T-cell (primary cell): Measurements from ENCODE around the gene ZNF12. TPM values are rescaled to one million over a fixed set of nuclear protein-coding genes. Genes with fewer than 3 reads are reported as not detected.

Source experiments
- ATAC-seq, 4 experiments: fragments of 200-7000 bp in 3 of 4; fragments of 150-1000 bp in 1 of 4; cut with Tn5 transposase; replicated peaks in 1 of 4; 1 replicate in 3 of 4; 2 replicates in 1 of 4; pipeline ENCODE4 v1.10.0; 2021; ENCODE audit warnings: moderate library complexity in 3 of 4, mild to moderate bottlenecking in 2 of 4, moderate number of reproducible peaks in 1 of 4
- CTCF ChIA-PET, 2 donors: fragments of 300-600 bp; sonication (Branson Sonifier 250); formaldehyde crosslinking; loops; one replicate each; lab custom pipeline; 2022; ENCODE audit warnings: antibody characterized with exemption in 2 of 2; lab: Charles Lee
- POLR2A ChIA-PET, 2 donors: fragments of 300-600 bp; sonication (Branson Sonifier 250); formaldehyde crosslinking; loops; one replicate each; lab custom pipeline; 2022; ENCODE audit warnings: antibody characterized with exemption in 2 of 2; lab: Charles Lee
- DNase-seq, 35 experiments: peaks; one replicate each; pipeline versions ENCODE4 v3.0.0 to v3.0.0-alpha.2; 2013 to 2023
- H3K27ac ChIP-seq: one replicate; pipeline ENCODE4 v1.5.1; 2013; ENCODE audit warnings: low read length
- H3K27me3 ChIP-seq, 2 experiments: replicated peaks in 1 of 2; 1 replicate in 1 of 2; 2 replicates in 1 of 2; pipeline versions ENCODE4 v1.6.1 to v1.7.0; 2013; ENCODE audit warnings: low read length in 1 of 2, mixed read lengths in 1 of 2; ENCODE audit not compliant: control insufficient read depth in 2 of 2, insufficient read depth in 2 of 2; ENCODE audit errors: extremely low read depth in 1 of 2
- H3K36me3 ChIP-seq, 2 donors: 1 replicate in 1 of 2; 2 replicates in 1 of 2; pipeline versions ENCODE4 v1.6.1 to v1.7.0; 2013; ENCODE audit warnings: low read length in 1 of 2; ENCODE audit not compliant: control insufficient read depth in 2 of 2, insufficient read depth in 1 of 2; ENCODE audit errors: extremely low read depth in 1 of 2
- H3K4me1 ChIP-seq, 2 experiments: 1 replicate in 1 of 2; 2 replicates in 1 of 2; pipeline versions ENCODE4 v1.6.1 to v1.7.0; 2013; ENCODE audit warnings: low read length in 2 of 2, mixed read lengths in 1 of 2; ENCODE audit not compliant: insufficient read depth in 2 of 2, control insufficient read depth in 1 of 2; ENCODE audit errors: extremely low read depth in 1 of 2
- H3K4me3 ChIP-seq, 2 donors: 1 replicate in 1 of 2; 2 replicates in 1 of 2; pipeline versions ENCODE4 v1.5.1 to v1.7.0; 2013; ENCODE audit warnings: mild to moderate bottlenecking in 2 of 2, low read length in 1 of 2, moderate library complexity in 1 of 2; ENCODE audit not compliant: control insufficient read depth in 1 of 2; ENCODE audit errors: extremely low read depth in 1 of 2
- H3K9me3 ChIP-seq: 2 replicates; pipeline ENCODE4 v1.7.0; 2013
- H3K27ac Mint-ChIP-seq, 2 donors: one replicate each; pipeline ENCODE4 v1.8.0; 2020 to 2021; ENCODE audit warnings: mild to moderate bottlenecking in 2 of 2, mixed read lengths in 2 of 2
- H3K27me3 Mint-ChIP-seq, 2 donors: one replicate each; pipeline ENCODE4 v1.8.0; 2021 to 2022; ENCODE audit warnings: mixed read lengths in 2 of 2
- H3K36me3 Mint-ChIP-seq: one replicate; pipeline ENCODE4 v1.8.0; 2021; ENCODE audit warnings: mixed read lengths
- H3K4me1 Mint-ChIP-seq, 3 donors: one replicate each; pipeline ENCODE4 v1.8.0; 2020 to 2022; ENCODE audit warnings: mixed read lengths in 3 of 3, mild to moderate bottlenecking in 1 of 3
- H3K4me3 Mint-ChIP-seq, 3 donors: one replicate each; pipeline ENCODE4 v1.8.0; 2020 to 2022; ENCODE audit warnings: mild to moderate bottlenecking in 3 of 3, mixed read lengths in 3 of 3, moderate library complexity in 3 of 3
- H3K9me3 Mint-ChIP-seq, 3 donors: one replicate each; pipeline ENCODE4 v1.8.0; 2020 to 2022; ENCODE audit warnings: mixed read lengths in 3 of 3
- WGBS: methylation state at CpG from one replicate; pipeline ENCODE4 v1.1.5; 2013; ENCODE audit warnings: missing lambda C conversion rate; ENCODE audit not compliant: insufficient coverage; 5-methylcytosine and 5-hydroxymethylcytosine counted together
- total RNA-seq, 35 experiments: library from RNA in 6 of 35; stranded (reverse) in 6 of 35; fragments of 120-200 nt in 1 of 35; gene quantifications; one replicate each; pipeline versions ENCODE4 v1.2.1 to v1.2.4 and lab custom pipeline; 2013 to 2026

ZNF12 gene
- total RNA-seq, 5 donors from 2014 or later (not counting 1 experiment from before 2014, with no cell fraction given), result 25.1 to 49.7 (median 41.6) TPM

- peaks cover 0 to 2% (median 0%) of the 10 kb centered on the region in 3 donors for H3K9me3 Mint-ChIP-seq
- H3K4me1 Mint-ChIP-seq, result no peaks in the 10 kb centered on the region
These were observed 59.7 kb downstream of the ZNF12 start for GRCh38 chr7:6647080-6647479.

GRCh38 chr7:6646465-6646864 is 60.3 kb downstream of the ZNF12 start:
- H3K4me3 Mint-ChIP-seq, result no peak overlapping the region
- no peaks in the 10 kb centered on the region for H3K27me3 Mint-ChIP-seq
- H3K27ac Mint-ChIP-seq, result no peak overlapping the region
- no peaks in the 10 kb centered on the region for H3K27me3 ChIP-seq
- CTCF ChIA-PET, result no interaction called here
- POLR2A ChIA-PET, result no interaction called here
- peaks cover 0 to 2% (median 0%) of the 10 kb centered on the region in 3 donors for H3K9me3 Mint-ChIP-seq
- no peak overlapping the region for H3K27ac ChIP-seq
- DNase-seq (no peak), ATAC-seq (no peak)
- peaks cover 60 to 80% of the 10 kb centered on the region in 2 donors for H3K36me3 ChIP-seq
- peaks cover 65% of the 10 kb centered on the region for H3K36me3 Mint-ChIP-seq
- peaks cover 0 to 3% (median 0%) of the 10 kb centered on the region in 3 donors for H3K4me1 Mint-ChIP-seq
- no peak overlapping the region for H3K4me3 ChIP-seq
- no peaks in the 10 kb centered on the region for H3K9me3 ChIP-seq
- no peaks in the 10 kb centered on the region for H3K4me1 ChIP-seq
- WGBS, result 81% methylated on average over 4 of the region's 8 CpGs

More at GRCh38 chr7:6647080-6647479, 59.7 kb downstream of the ZNF12 start:
- H3K27me3 Mint-ChIP-seq, result no peaks in the 10 kb centered on the region
- no peak overlapping the region for H3K27ac Mint-ChIP-seq
- Histone ChIP-seq H3K9me3 (no peaks in the 10 kb centered on the region), H3K36me3 (peaks cover 66 to 78% of the 10 kb centered on the region in 2 donors), H3K27ac (no peak overlapping the region), H3K4me1 (no peaks in the 10 kb centered on the region), H3K27me3 (no peaks in the 10 kb centered on the region), H3K4me3 (no peak overlapping the region)
- no peak overlapping the region for H3K4me3 Mint-ChIP-seq
- POLR2A ChIA-PET, result interaction anchor here in 1 of 2 donors (0.6 kb wide), 1 partner anchor 1659 kb away, joined by 11 read pairs; no protein-coding TSS in a partner anchor
- H3K36me3 Mint-ChIP-seq, result peaks cover 61% of the 10 kb centered on the region
- ATAC-seq (no peak), DNase-seq (no peak)
- 100% methylated on average over 5 of the region's 8 CpGs for WGBS
- CTCF ChIA-PET, result no interaction called here

DNA sequence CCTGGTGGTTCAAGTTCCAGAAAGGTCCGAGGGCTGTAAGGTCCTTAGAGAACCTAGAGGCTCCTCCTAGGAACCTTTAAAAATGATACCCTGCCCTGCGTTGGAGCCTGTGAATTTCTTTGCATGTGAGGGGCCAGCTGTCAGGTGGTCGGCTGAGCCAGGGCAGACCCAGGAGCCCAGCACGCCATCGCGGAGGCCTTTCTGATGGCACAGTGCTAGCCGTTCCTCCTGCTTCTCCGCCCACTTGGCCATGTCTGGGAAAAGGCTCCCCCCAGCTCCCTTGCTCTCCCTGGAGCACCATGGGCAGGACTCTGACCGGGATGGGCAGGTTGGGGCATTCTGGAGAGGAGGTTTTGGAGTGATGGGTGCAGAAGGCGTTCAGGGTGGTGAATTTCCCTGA is 62.0 kb downstream of the ZNF12 start:
- ChIA-PET CTCF (no interaction called here), POLR2A (no interaction called here)
- H3K4me1 Mint-ChIP-seq, result peaks cover 5 to 8% (median 6%) of the 10 kb centered on the region in 3 donors
- DNase-seq (no peak), ATAC-seq (no peak)
- no peak overlapping the region for H3K27ac Mint-ChIP-seq
- no peaks in the 10 kb centered on the region for H3K27me3 Mint-ChIP-seq
- H3K9me3 Mint-ChIP-seq, result no peaks in the 10 kb centered on the region
- no peak overlapping the region for H3K4me3 Mint-ChIP-seq
- Histone ChIP-seq H3K4me1 (peaks cover 0 to under 1% of the 10 kb centered on the region in 2 experiments), H3K27me3 (no peaks in the 10 kb centered on the region), H3K27ac (no peak overlapping the region), H3K9me3 (no peaks in the 10 kb centered on the region), H3K36me3 (peaks cover 46 to 79% of the 10 kb centered on the region in 2 donors), H3K4me3 (no peak overlapping the region)
- 95% methylated on average over 7 of the region's 10 CpGs for WGBS
- H3K36me3 Mint-ChIP-seq, result peaks cover 60% of the 10 kb centered on the region

DNA sequence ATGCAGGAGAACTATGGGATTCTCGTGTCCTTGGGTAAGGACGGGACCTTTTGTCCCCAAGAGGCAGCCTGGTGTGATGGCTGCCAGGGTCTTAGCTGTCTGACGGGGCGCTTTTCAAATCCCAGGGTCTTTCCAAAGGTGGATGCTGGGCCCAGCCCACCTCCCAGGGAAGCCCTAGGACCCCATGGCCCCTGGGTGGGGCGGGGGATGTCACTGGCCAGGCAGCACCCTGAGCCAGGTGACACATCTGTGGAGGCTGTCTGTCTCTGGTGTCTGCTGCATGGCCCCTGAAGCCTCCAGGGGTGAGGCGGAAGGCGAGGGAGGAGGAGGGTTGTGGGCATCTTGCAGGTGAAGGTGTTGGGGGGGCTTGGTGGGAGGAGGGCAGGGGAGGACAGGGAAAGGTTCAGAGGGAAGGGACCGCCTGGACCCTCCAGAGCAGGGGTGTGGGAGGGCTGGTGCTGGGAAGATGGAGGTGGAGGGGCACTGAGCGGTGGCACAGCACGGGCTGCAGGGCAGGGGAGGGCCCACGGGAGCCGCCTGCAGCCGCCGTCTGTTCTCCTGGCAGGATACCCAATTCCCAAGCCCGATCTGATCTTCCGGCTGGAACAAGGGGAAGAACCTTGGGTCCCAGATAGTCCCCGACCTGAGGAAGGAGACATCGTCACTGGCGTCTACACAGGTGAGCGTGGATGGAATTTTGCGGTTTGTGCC is 62.7 kb downstream of the ZNF12 start:
- Histone ChIP-seq H3K27me3 (no peaks in the 10 kb centered on the region), H3K4me3 (no peak overlapping the region), H3K9me3 (no peaks in the 10 kb centered on the region), H3K4me1 (peaks cover 0 to 8% of the 10 kb centered on the region in 2 experiments), H3K36me3 (peaks cover 40 to 79% of the 10 kb centered on the region in 2 donors), H3K27ac (no peak overlapping the region)
- Mint-ChIP-seq H3K9me3 (no peaks in the 10 kb centered on the region), H3K4me1 (peaks cover 12 to 14% (median 12%) of the 10 kb centered on the region in 3 donors), H3K4me3 (no peak overlapping the region), H3K36me3 (peaks cover 61% of the 10 kb centered on the region), H3K27me3 (no peaks in the 10 kb centered on the region), H3K27ac (no peak overlapping the region)
- ATAC-seq, result no peak
- POLR2A ChIA-PET, result no interaction called here
- CTCF ChIA-PET, result no interaction called here
- no peak for DNase-seq
- WGBS, result 97% methylated on average over 21 of the region's 21 CpGs

DNA sequence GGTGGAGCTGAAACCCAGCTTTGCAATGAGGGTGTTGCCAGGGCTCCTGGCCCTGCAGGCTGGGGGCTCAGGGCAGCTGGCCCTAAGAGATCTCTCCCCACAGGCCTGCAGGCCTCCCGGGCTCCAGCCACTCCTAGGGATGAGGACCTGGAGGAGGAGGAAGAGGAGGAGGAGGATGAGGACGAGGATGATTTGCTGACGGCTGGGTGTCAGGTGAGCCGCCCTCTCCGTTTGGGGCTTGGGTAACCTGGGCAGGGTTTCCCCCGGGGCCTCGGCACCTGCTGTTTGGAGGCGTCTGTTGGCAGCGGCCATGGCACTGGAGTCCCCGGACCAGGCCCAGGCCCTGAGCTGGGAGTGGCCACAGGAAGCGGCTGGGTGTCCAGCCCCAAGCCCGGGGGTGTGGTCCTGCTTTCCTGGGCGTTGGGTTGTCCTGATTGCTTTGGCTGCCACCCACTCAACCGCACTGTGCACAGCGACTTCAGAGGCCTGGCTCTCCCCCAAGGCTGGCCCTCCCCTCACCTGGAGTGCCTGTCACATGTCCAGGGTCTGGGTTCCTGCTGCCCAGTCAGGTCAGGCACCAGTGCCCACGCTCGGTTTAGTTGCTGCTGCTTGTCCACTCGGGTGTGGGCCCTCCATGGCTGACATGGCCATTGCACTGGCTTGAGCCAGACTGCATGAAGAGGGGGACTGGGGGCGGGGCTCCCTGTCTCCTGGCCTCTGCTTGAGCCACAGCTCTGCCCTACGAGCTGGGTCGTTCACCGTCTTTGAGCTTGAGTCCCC is 63.7 kb downstream of the ZNF12 start:
- Mint-ChIP-seq H3K9me3 (no peaks in the 10 kb centered on the region), H3K27ac (no peak overlapping the region), H3K27me3 (no peaks in the 10 kb centered on the region), H3K4me1 (peaks cover 22 to 24% (median 22%) of the 10 kb centered on the region in 3 donors), H3K4me3 (no peak overlapping the region), H3K36me3 (peaks cover 61% of the 10 kb centered on the region)
- no peaks in the 10 kb centered on the region for H3K27me3 ChIP-seq
- ChIA-PET CTCF (no interaction called here), POLR2A (no interaction called here)
- peaks cover 30 to 71% of the 10 kb centered on the region in 2 donors for H3K36me3 ChIP-seq
- no peaks in the 10 kb centered on the region for H3K9me3 ChIP-seq
- no peak for DNase-seq
- no peak overlapping the region for H3K4me3 ChIP-seq
- no peak for ATAC-seq
- no peak overlapping the region for H3K27ac ChIP-seq
- peaks cover 3 to 18% of the 10 kb centered on the region in 2 experiments for H3K4me1 ChIP-seq
- WGBS, result 93% methylated on average over 19 of the region's 22 CpGs

DNA sequence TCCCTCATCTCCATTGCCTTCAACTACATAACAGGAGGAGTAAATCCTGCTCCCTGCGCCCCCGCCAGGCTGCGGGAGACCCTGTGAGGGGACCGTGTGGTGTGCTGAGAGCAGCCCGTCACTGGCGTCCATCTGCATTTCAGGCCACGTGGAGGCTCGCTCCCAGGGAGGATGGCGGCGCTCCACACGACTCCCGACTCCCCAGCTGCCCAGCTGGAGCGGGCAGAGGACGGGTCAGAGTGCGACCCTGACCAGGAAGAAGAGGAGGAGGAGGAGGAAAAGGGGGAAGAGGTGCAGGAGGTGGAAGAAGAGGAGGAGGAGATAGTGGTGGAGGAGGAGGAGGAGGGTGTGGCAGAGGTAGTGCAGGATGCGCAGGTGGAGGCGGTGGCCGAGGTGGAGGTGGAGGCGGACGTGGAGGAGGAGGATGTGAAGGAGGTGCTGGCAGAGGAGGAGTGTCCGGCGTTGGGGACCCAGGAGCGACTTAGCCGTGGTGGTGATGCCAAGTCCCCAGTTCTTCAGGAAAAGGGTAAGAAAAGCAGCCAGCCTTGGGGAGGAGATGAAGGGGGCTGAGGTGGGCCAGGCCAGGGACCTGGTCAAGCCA is 64.4 kb downstream of the ZNF12 start:
- ChIA-PET POLR2A (no interaction called here), CTCF (no interaction called here)
- ATAC-seq (no peak), DNase-seq (no peak)
- H3K27ac Mint-ChIP-seq, result no peak overlapping the region
- 94% methylated on average over 20 of the region's 24 CpGs for WGBS
- H3K4me3 Mint-ChIP-seq, result no peak overlapping the region
- no peaks in the 10 kb centered on the region for H3K9me3 Mint-ChIP-seq
- Histone ChIP-seq H3K4me3 (no peak overlapping the region), H3K9me3 (no peaks in the 10 kb centered on the region), H3K27me3 (no peaks in the 10 kb centered on the region), H3K4me1 (peaks cover 3 to 22% of the 10 kb centered on the region in 2 experiments), H3K27ac (no peak overlapping the region), H3K36me3 (peaks cover 30 to 66% of the 10 kb centered on the region in 2 donors)
- H3K27me3 Mint-ChIP-seq, result no peaks in the 10 kb centered on the region
- peaks cover 25 to 27% (median 27%) of the 10 kb centered on the region in 3 donors for H3K4me1 Mint-ChIP-seq
- peaks cover 55% of the 10 kb centered on the region for H3K36me3 Mint-ChIP-seq
